Measurements from ENCODE around the gene SFXN2.
"Not testable (repeated sequence)": the region's sequence is repeated elsewhere in the genome, so short reads cannot be mapped to it uniquely, and the experiment has no call there.

SFXN2 gene

DNA sequence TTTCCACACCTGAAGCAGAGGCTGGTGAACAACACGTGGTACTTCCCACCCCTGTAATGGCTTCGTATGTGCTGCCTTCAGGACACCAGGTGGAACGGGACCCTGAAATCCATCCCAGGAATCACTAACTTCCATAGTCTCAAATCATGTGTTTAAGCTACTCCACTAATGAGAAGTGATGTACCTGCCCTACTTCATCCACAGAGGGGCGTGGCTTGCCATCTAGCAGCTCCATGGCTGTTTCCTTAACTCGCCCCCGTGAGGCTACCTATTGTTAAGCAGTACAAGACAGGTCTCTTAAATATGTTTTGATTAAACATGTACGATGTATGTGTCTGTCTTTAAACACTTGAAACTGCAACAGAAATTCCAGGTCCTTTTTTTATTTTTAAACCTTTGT is 32.0 kb upstream of the SFXN2 start:
- DNase-seq = no peak

DNA sequence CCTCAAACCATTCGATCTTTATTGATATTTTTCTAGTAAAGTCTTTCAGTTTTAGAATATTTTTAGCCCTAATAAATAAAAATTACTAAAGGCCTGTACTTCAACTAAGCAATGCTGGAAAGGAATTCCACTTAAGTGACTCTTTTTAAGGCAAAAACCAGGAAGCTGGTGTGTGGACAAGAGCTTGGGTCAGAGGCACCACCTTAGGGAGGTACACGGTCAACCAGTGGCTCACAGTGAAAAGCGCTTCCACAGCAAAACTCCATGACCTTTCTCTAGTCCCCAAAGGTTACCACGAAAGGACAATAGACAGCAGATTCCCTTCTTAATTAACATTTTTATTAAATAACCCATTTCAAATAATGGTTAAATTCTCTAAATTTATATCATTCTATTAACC is 31.5 kb upstream of the SFXN2 start:
- DNase-seq = no peak

DNA sequence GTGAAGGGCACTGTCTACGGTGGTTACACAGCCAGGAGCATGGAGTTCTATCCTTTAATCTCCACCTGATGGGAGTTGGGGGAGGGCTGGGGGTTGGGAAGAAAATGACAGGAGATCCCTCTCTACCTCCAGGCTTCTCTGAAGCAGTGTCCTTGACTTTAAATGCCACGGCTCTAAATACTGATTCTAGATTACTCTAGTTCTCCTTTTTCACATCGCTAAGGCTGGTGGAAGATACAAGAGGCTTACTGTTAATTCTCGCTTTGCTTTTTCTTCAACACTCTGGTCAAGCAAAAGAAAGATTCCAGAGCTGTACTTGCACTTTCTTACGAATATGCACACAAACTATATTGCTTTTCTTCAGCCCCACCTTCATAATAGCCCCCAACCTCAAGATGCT is 30.7 kb upstream of the SFXN2 start:
- DNase-seq = no peak

DNA sequence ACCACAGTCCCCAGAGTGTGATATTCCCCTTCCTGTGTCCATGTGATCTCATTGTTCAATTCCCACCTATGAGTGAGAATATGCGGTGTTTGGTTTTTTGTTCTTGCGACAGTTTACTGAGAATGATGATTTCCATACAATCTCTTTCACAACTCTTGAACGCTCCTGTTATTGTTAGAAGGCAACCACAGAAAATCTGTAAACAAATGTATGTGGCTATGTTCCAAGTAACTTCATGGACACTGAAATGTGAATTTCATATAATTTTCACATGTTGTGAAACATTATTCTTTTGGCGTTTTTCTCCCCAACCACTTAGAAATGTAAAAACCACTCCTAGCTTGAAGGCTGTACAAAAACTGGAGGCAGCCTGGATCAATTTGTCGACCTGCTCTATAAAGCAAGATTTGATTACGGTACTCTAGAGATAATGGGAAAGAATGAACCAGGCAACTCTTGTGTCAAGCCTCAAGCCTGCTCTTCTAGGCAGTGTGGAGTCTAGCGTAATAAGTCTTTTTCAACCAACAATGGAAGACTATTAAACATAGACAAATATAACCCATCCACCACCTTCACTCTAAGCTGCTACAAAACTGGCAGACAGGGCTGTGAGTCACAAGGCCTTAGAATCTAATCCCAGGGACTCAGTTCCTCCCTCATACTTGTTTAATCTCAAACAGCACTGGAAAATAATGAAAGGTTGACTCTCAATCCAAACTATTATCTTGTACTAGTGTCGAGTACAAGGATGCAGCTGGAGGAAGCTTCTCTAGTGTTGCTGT is 23.0 kb upstream of the SFXN2 start:
- no peak for DNase-seq

DNA sequence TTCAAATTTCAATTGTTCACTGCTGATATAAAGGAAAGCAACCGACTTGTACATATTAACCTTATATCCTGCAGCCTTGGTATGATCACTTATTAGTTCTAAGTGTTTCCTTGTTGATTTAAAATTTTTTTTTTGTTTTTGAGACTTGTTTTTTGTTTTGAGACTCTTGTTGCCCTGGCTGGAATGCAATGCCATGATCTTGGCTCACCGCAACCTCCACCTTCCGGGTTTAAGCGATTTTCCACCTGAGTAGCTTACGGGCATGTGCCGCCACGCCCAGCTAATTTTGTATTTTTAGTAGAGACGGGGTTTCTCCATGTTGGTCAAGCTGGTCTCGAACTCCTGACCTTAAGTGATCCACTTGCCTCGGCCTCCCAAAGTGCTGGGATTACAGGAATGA is 19.0 kb upstream of the SFXN2 start:
- DNase-seq = not testable (repeated sequence)

DNA sequence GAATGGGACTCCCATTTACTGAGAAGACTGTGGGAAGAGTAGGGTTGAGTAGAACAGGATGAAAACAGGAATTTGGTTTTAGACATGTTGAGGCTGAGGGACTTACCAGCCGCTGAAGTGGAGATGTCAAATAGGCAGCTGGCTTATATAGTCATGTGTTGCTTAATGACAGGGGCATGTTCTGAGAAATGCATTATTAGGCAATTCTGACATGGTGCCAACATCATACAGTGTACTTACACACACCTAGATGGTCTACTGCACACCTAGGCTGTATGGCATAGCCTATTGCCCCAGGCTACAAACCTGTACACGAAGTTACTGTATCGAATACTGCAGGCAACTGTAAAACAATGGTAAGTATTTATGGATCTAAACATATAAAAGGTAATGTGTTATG is 17.7 kb upstream of the SFXN2 start:
- no peak for DNase-seq

DNA sequence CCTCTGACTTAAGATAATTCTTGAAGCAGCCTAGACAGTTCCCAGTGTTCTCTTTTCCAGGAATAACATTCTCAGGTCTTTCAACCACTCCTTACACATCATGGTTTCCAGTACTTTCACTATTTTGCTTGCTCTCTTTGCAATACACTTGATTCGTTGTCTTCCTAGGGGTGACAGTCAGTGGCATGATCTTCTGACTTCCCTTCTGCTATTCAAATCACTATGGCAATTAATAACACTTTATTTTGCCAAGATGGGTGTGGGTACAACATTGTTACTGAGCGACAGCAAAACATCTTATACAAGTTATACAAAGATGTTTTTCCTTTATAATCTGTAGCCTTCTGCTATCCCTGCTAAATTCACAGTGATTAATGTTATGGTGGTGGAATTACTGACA is 15.5 kb upstream of the SFXN2 start:
- DNase-seq = no peak

DNA sequence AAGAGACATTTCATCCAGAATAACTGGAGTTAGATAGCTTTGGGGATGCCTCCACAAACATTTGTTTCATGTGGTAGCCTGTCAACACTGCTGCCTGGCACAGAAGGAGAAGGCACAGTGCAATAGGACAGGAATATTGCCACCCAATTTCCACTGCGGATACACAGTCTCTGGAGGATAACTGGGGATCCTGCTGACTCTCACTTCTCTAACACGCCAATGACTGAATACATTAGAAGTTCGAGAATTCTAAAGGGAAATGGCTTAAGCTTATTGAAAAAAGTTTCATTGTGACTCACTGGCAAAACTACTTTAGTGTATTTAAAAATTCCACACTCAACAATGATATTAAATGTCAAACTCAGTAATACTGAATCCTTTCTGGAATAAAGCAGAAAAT is 13.2 kb upstream of the SFXN2 start:
- DNase-seq = no peak

DNA sequence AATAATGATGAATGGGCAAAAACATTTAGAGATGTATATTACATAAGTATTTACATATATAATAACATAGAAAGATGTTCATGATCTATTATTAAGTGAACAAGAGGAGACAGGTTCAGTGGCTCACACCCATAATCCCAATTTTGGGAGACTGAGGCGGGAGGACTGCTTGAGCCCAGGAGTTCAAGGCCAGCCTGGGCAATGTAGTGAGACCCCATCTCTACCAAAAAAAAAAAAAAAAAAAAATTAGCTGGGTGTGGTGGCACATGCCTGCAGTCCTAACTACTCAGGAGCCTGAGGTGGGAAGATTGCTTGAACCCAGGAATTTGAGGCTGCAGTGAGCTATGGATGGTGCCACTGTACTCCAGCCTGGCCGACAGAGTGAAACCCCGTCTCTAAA is 12.6 kb upstream of the SFXN2 start:
- DNase-seq = no peak

DNA sequence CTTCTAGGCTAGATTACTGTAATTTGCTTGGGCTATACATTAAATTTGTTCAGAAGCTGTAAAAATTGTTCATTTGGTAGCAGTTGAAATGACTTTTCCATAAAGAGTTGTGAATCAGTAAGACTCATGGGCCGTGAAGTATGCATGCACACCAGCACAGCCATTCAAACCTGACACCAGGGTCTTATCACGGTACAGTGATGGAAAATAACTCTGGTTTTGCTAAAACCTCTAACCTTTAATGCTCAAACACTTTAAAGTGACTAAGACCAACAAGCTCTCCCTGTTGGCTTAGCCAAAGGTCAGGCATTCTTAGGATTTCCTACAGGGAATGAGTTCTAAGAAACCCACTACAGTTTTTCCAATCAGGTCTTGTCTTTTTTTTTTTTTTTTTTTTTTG is 11.7 kb upstream of the SFXN2 start:
- no peak for DNase-seq

DNA sequence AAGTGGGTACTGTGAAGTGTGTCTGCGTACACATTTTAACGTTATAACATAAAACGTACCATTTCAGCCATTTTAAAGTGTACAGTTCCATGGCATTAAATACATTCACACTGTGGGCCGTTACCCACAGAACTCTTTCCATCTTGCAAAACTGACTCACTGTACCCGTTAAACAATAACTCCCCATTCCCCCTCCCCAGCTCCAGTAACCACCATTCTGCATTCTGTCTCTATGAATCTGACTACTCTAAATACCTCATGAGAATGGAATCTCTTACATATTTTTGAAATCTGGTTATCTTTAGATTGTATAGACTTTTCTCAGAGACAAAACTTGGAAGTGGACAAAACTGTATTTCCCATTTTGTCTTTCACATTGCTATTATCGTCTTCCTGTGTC is 9.5 kb upstream of the SFXN2 start:
- no peak for DNase-seq

DNA sequence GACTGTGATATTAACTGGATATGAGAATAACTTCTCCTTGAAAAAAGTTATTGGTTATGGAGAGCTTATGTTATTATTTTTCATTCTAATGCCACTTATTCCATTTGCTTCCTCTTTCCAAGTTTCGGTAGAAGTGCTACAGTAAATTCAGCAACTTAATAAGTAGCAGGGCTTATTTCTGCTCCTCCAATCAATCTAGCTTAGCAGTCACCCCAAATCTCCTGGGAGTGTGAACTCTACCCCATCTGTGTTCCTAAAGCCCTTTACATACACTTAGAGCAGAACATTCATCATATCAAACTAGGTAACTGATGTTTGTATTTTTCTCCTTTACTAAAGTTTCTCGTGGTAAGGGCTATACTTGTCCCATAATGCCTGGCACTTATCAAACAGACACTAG is 8.9 kb upstream of the SFXN2 start:
- no peak for DNase-seq

DNA sequence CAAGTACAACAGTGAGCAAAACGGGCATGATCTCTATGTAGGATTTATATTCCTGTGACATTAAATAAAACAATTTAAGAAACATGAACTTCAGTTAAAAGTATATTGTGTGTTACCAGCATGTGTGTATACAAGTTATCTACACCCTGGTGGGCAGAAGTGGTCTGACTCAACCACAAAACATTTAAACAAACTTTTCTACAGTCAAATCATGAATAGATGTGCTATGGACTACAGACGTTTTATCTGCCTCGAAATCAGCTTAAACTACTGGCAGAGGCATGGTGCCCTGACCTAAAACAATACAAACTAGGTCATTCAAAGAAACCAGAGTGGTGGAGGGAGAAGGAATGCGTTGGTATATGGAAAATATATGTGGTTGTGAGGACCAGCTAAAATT is 3.8 kb upstream of the SFXN2 start:
- DNase-seq = no peak

DNA sequence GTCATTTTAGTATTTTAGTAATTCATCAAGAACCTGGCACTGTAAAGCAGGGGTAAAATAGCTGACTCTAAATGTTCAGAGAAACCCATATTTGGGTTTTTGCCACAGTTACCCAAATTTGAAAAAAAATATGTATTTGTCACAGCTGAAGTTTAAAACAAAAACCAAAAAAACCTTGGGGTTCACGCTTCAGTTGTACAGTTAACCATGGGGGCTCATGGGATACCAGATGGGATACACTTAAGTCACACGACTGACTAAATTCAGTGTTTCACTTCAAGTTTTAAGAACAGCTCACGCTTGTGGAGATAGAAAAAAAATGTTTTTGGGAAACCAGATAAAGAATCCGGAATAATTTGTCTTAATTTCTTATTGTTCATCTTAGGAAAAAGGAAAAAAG is 2.3 kb upstream of the SFXN2 start:
- no peak for DNase-seq

DNA sequence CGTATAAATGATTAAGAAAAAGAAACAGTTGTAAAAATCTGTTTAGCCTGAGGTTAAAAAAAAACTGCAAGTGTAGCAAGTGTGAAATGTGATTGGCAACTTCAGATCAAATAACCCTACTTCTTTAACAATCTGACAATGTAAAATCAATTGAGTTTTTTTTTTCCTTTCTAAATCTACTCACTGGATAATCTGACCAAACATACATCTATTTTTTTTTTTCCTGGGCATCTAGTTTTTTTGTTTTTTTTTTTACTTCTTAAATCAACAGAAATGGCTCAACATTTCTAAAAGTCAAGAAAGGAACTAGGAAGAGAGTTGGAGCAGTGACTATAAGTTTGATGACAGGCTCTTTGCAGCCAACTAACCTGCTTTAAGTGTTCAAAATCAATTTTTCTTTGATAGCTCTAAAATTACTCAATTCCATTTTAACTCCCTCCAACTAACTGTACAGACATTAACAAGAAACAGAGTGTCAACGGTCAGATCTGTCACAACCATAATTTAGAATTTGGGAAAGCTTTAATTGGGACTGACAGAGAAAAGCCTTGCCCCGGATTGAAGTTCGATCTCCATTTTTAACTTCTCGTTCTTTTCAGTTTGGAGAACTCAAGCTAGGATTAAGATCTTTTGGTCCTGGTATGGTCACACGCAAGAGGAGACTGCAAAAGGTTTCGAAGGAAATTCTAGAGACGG is 1.4 kb upstream of the SFXN2 start:
- DNase-seq = no peak

DNA sequence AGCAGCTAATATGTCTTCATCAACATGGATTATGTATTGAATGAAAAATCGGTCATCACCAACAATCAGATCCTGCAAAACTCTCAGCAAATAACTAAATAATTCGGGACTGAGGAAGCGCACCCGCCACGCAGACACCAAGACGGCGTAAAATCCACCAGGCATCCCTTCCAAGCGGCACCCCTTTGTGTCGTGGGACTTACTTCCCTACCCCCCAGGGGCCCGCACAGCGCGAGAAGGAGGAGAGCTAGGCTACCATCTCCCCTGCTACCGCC is 960 bp upstream of the SFXN2 start:
- DNase-seq = peak; percentile 77

DNA sequence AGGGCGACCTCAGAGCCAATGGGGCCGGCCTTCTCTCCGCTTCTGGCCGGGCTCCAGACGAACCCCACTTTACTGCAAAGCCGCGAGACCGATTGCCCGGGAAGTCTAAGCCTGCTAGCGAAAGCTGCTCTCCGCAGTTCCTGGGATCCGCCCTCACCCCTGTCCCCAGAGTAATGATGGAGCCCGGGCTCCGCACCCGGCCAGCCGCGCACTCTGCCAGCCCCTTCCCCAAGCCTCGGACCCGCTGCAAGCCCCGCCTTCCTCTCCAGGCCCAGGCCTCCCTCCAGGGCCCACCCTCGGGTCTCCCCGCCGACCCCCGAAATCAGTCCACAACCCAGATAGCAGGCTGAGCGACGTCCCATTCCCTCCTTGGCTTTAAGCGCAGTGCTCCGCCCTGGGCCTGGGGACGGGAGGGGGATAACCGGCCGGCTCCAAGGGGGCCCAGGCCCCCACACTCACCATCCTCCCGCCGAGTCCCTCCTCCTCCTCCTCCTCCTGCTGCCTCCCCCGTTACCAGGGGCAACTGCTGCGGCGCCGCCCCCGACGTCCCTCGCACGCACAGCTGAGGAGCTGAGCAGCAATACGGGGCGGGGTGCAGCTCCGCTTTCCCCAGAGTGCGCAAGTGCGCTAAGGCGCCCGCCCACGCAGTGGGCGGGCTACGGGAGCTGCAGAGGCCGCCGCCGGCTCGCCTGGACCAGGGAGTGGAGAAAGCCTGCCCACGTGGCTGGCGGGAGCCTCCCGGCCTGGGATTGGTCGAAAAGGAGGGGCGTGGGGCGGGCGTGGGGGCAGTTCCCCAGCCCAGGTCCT is 419 bp upstream of the SFXN2 start, which contains the start of gene ARL3:
Gene ARL3, minus strand, starts transcription at position 584 of the 807 bp plus-strand sequence. Its CDS starts 122 bp downstream, at position 462.
- DNase-seq = peak; percentile 97

DNA sequence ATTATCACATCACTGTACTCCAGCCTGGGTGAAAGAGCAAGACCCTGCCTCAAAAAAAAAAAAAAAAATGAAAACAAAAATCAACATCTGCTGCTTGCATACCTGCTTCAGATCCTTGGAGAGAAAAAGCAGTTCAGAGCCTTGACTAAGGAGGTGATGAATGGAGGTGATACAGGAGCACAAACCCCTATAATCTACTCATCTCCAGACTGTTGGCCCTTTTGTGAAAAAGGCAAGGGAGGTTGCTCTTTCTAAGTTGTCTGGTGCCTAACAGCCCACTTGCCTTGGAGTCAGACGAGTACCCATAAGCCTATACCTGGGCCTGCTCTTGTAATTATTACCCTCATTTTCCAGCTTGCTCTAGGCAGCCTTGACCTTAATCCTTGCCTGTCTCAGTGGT is 1.4 kb downstream of the SFXN2 start:
- no peak for DNase-seq

DNA sequence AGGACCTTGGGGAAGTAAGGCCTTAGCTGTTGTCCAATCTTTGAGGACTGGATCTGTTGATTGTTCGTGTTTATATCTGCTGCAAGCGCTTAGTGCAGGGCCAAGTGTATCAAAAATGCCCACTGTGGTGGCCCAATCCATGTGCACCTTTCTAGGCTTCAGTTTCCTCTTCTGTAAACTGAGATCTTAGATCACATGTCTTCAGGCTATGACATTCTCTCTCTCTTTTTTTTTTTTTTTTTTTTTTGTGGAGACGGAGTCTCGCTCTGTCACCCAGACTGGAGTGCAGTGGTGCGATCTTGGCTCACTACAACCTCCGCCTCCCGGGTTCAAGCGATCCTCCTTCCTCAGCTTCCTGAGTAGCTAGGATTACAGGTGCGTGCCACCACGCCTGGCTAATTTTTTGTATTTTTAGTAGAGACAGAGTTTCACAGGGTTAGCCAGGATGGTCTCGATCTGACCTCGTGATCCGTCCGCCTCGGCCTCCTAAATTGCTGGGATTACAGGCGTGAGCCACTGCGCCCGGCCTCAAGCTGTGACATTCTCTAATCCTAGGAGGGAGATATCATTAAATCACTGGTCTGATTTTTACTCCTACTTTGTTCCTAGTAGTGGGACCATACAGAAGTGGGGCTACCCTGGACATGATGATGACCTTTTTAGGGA is 2.6 kb downstream of the SFXN2 start:
- DNase-seq = not testable (repeated sequence)

DNA sequence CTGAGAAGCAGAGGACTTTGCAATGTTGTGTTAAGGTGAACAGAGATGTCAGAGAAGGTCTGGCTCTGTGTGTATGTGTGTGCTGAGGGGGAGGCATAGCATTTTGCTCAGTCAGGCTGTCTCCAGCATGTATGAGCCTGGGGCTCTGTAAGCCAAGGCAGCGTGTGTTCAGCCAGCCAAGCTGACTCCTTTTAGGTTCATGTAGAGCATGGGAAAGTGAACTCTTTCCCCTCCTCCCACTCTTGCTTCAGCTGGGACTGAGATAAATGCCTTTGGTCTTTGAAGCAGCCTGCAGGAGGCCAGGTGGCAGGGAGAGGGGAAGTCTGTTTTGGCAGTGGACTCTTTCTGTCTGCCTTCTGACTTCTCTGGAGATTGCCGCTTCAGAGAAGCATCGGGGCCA is 3.8 kb downstream of the SFXN2 start:
- no peak for DNase-seq

DNA sequence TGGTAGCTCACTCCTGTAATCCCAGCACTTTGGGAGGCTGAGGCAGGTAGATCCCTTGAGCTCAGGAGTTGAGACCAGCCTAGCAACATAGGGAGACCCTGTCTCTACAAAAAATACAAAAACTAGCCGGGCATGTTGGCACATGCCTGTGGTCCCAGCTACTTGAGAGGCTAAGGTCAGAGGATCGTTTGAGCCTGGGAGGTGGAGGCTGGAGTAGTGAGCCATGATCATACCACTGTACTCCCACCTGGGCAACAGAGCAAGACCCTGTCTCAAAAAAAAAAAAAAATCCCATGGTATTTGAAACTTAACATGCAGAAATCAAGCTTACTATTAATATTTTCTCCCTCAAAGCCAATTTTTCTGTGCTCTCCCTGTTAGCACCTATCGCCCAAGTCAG is 5.9 kb downstream of the SFXN2 start:
- DNase-seq = no peak

DNA sequence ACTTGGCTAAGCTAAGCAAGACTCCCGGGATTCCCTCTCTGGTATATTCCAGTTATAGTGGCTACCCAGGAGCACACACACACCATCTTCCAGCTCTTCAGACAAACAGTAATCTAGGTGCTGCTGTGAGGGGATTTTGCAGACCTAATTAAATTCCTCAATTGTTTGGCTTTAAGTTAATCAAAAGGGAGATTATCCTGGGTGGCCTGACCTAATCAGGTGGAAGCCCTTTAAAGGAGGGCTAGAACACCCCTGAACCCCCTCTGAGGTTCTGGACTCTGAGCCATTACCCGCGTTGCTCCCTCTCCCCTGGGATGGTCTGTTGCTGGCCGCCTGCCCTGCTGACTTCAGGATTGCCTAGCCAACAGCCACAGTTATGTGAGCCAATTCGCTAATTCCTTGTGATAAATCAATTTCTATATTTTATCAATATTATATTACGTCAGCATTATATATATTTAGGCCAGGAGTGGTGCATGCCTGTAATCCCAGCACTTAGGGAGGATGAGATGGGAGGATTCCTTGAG is 6.4 kb downstream of the SFXN2 start:
- DNase-seq = no peak

DNA sequence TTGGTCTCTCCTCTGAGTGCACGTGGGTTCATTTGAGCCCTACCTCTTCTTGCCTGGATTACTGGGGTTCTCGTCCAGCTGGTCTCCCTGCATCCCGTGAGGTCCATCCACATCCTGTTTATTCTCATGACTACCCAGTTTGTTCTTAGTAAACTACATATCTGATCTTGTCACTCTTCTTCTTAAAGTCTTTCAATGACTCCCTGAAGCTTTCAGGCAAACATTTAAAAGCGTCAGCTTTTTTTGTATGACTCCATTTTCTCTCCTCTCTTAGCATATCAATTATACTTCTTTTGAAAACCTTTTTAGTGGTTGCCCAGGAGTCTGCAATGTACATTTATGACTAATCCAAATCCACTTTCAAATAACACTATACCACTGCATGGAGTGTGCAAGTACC is 7.5 kb downstream of the SFXN2 start:
- DNase-seq = no peak

Data from stimulated activated CD4-positive, alpha-beta T cell treated with anti-CD3 and anti-CD28 coated beads, Interleukin-4, amount 100 ng/mL, for 24 hours (primary cell).